ENCODE results near the gene CCSER1.

GRCh38 chr4:90211174-90211573, 84.0 kb downstream of the CCSER1 start:
- TF ChIP-seq CTCF (IDR thresholded peaks at IDR 0.05) (no peak), POLR2A (IDR thresholded peaks at IDR 0.05) (no peak)
